GM21447 (cell line): Measurements from ENCODE around the gene DUS4L.

Experiments used
- ATAC-seq: cut with Tn5 transposase; IDR thresholded peaks from one replicate; pipeline ENCODE4 v1.9.1; 2021; ENCODE audit not compliant: unreplicated experiment

Gene DUS4L

GRCh38 chr7:107613439-107613838 lies 49.7 kb downstream of the DUS4L start:
- ATAC-seq, result no peak

- no peak for ATAC-seq
These were observed 50.2 kb downstream of the DUS4L start for GRCh38 chr7:107613948-107614347.

GRCh38 chr7:107614425-107614824 lies 50.7 kb downstream of the DUS4L start:
- no peak for ATAC-seq

GRCh38 chr7:107615910-107616680 lies 52.3 kb downstream of the DUS4L start:
- no peak for ATAC-seq

- no peak for ATAC-seq
These were observed 58.7 kb downstream of the DUS4L start for GRCh38 chr7:107622429-107622828.

- no peak for ATAC-seq
These were observed 59.1 kb downstream of the DUS4L start for GRCh38 chr7:107622894-107623293.

- ATAC-seq, result no peak
These were observed 63.2 kb downstream of the DUS4L start for GRCh38 chr7:107627002-107627401.
